Adrenal gland (tissue), 5 donors: ENCODE measurements around the gene MYZAP.

Source experiments
- POLR2A ChIP-seq, 2 donors: fragments of 450-650 bp; IDR thresholded peaks; one replicate each; pipeline ENCODE4 v1.6.1; 2017; ENCODE audit warnings: antibody characterized with exemption in 2 of 2, mild to moderate bottlenecking in 2 of 2, moderate library complexity in 1 of 2
- TF ChIP-seq, protein P1 (sequence below), 6 experiments: fragments of 450-650 bp in 4 of 6; fragments of 200-600 bp in 2 of 6; sonication (generic) in 1 of 6; IDR thresholded peaks; 1 replicate in 5 of 6; 2 replicates in 1 of 6; pipeline versions ENCODE4 v1.5.1 to v1.8.0; 2016 to 2021; ENCODE audit warnings: antibody characterized with exemption in 6 of 6, mild to moderate bottlenecking in 2 of 6, moderate library complexity in 1 of 6
- donor health status: DM: no; HTN: no; CAD: no.

DNA sequence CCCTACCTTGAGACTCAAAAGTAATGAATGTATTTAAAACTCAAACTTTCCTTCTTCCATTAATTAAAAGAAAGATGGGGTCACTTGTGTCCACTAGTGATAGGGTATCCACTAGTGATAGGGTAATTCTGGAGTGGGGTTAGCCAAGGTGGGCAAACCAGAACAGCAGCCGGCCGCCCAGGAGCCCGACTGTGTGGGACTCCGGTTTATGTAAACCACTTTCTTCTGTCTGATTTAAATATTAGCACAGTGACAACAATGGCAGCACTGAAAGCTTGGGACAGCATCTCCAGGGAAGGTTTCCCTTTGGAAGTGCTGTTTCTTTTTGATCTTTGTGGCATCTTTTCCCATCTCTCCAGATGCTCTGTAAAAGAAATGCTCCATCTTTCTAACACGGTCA, 722 bp downstream of the MYZAP start:
- TF ChIP-seq, protein P1, sequence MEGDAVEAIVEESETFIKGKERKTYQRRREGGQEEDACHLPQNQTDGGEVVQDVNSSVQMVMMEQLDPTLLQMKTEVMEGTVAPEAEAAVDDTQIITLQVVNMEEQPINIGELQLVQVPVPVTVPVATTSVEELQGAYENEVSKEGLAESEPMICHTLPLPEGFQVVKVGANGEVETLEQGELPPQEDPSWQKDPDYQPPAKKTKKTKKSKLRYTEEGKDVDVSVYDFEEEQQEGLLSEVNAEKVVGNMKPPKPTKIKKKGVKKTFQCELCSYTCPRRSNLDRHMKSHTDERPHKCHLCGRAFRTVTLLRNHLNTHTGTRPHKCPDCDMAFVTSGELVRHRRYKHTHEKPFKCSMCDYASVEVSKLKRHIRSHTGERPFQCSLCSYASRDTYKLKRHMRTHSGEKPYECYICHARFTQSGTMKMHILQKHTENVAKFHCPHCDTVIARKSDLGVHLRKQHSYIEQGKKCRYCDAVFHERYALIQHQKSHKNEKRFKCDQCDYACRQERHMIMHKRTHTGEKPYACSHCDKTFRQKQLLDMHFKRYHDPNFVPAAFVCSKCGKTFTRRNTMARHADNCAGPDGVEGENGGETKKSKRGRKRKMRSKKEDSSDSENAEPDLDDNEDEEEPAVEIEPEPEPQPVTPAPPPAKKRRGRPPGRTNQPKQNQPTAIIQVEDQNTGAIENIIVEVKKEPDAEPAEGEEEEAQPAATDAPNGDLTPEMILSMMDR (IDR thresholded peaks at IDR 0.05), result no peak
- TF ChIP-seq POLR2A (IDR thresholded peaks at IDR 0.05), result no peak
